K562 (cell line): ENCODE measurements around the gene ECPAS.

ENCODE experiments used
- BRF1 ChIP-seq: IDR thresholded peaks from 3 replicates; pipeline ENCODE4 v1.6.1; 2011; ENCODE audit warnings: borderline replicate concordance, mild to moderate bottlenecking; ENCODE audit not compliant: insufficient read length; ENCODE audit errors: extremely low read depth
- CXXC5 ChIP-seq: fragments of 250-450 bp; sonication (Bioruptor Pico); IDR thresholded peaks from 2 replicates; pipeline ENCODE4 v1.8.0; 2022; ENCODE audit warnings: inconsistent platforms, mild to moderate bottlenecking, moderate library complexity
- E4F1 ChIP-seq: fragments of 250-450 bp; sonication (Bioruptor Pico); IDR thresholded peaks from 2 replicates; pipeline ENCODE4 v1.5.0; 2021; ENCODE audit warnings: mild to moderate bottlenecking, borderline replicate concordance
- NCOA1 ChIP-seq: fragments of 450-650 bp; IDR thresholded peaks from 2 replicates; pipeline ENCODE4 v1.6.1; 2016; ENCODE audit warnings: low read depth
- POLR2AphosphoS2 ChIP-seq: IDR thresholded peaks from 2 replicates; pipeline ENCODE4 v1.6.1; 2012; ENCODE audit warnings: low read length, improper control_type of control experiment
- POLR2AphosphoS5 ChIP-seq: IDR thresholded peaks from 2 replicates; pipeline ENCODE4 v1.6.1; 2011; ENCODE audit warnings: mild to moderate bottlenecking, low read depth, low read length, moderate library complexity; ENCODE audit not compliant: control insufficient read depth, insufficient read depth
- SPI1 ChIP-seq: IDR thresholded peaks from 2 replicates; pipeline ENCODE4 v1.6.1; 2011; ENCODE audit warnings: low read depth, low read length, control low read depth, borderline replicate concordance
- TF ChIP-seq, protein P1 (sequence below), 3 experiments: IDR thresholded peaks in 2 of 3; conservative IDR thresholded peaks in 1 of 3; 2 replicates each; pipeline ENCODE4 v1.5.1; 2011 to 2012; ENCODE audit warnings: low read length in 3 of 3, mild to moderate bottlenecking in 3 of 3, control low read depth in 2 of 3, improper control_type of control experiment in 1 of 3, inconsistent platforms in 1 of 3, low read depth in 1 of 3, mixed read lengths in 1 of 3, moderate library complexity in 1 of 3; ENCODE audit not compliant: insufficient read depth in 2 of 3

DNA sequence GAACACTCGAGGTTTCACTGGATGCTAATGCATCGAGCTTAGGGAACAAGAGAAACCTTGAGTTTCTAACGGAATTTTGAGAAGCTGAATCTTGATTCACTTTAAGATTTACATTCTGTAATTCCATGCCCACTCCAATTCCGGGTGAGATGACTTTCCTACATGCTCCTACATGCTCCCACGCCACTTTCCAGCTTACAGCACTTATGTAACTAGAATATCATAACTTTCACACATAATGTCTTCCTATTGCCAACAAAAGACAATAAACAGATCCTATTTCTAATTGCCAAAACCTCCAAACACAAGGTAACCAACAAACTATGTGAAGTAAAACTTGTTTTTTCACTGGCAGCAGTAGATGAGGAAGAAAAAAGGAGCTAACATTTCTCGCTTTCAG is 72.9 kb downstream of the ECPAS start:
- TF ChIP-seq E4F1 (CRISPR knock-in tag) (no peak), SPI1 (no peak), POLR2AphosphoS2 (no peak), BRF1 (no peak), POLR2AphosphoS5 (no peak), CXXC5 (CRISPR knock-in tag) (no peak), NCOA1 (no peak)
- TF ChIP-seq, protein P1, sequence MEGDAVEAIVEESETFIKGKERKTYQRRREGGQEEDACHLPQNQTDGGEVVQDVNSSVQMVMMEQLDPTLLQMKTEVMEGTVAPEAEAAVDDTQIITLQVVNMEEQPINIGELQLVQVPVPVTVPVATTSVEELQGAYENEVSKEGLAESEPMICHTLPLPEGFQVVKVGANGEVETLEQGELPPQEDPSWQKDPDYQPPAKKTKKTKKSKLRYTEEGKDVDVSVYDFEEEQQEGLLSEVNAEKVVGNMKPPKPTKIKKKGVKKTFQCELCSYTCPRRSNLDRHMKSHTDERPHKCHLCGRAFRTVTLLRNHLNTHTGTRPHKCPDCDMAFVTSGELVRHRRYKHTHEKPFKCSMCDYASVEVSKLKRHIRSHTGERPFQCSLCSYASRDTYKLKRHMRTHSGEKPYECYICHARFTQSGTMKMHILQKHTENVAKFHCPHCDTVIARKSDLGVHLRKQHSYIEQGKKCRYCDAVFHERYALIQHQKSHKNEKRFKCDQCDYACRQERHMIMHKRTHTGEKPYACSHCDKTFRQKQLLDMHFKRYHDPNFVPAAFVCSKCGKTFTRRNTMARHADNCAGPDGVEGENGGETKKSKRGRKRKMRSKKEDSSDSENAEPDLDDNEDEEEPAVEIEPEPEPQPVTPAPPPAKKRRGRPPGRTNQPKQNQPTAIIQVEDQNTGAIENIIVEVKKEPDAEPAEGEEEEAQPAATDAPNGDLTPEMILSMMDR (IDR thresholded peaks at IDR 0.05 in 2 of 3, conservative IDR thresholded peaks at IDR 0.05 in 1 of 3; ENCODE audit: insufficient read depth in 2 of 3, low read depth in 1 of 3, low read length in 3 of 3), result no peak
